Inflammatory macrophage treated with lipopolysaccharide for 4 hours (primary cell): ENCODE results near the gene MEIKIN.
"Not testable (repeated sequence)": the region's sequence is repeated elsewhere in the genome, so short reads cannot be mapped to it uniquely, and the experiment has no call there.

Experiments used
- DNase-seq: peaks from one replicate; pipeline ENCODE4 v3.0.0-alpha.2; 2020

MEIKIN gene

GRCh38 chr5:131796793-131797693 lies 148.4 kb downstream of the MEIKIN start, which contains the start of gene FNIP1:
TSS of gene FNIP1 (minus strand) at chr5:131797017. CDS start at chr5:131796921, 96 bp downstream.
- peak; percentile 99 for DNase-seq

- peak; percentile 57 for DNase-seq
Observed at GRCh38 chr5:131795879-131796792, 149.3 kb downstream of the MEIKIN start.

- peak; percentile 27 for DNase-seq
Observed at GRCh38 chr5:131795228-131795627, 150.2 kb downstream of the MEIKIN start.

DNA sequence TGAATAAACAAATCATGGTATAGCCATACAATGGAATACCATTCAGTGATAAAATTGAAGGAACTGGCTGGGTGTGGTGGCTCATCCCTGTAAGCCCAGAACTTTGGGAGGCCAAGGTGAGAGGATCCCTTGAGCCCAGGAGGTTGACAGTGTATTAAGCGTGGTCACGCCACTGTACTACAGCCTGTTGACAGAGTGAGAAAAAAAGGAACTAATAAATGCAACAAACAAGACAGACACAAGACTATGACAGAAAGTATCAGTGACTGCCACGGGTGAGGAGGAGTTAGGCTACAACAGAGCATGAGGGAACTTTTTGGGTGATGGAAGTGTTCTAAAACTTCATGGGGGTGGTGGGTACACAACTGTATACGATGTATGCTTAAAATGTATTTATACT lies 150.9 kb downstream of the MEIKIN start:
- peak; percentile 73 for DNase-seq

DNA sequence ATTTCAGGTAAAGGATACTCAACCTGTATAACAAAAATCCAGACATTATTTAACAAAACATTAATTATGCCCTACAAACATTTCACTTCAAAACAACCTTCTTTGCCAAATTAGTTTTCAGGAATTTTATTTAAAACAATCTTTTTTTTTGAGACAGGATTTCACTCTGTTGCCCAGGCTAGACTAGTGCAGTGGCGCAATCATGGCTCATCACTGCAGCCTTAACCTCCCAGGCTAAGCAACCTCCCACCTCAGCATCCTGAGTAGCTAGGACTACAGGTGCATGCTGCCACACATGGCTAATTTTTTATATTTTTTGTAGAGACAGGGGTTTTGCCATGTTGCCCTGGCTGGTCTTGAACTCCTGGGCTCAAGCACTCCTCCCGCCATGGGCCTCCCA lies 152.6 kb downstream of the MEIKIN start:
- DNase-seq, result no peak

DNA sequence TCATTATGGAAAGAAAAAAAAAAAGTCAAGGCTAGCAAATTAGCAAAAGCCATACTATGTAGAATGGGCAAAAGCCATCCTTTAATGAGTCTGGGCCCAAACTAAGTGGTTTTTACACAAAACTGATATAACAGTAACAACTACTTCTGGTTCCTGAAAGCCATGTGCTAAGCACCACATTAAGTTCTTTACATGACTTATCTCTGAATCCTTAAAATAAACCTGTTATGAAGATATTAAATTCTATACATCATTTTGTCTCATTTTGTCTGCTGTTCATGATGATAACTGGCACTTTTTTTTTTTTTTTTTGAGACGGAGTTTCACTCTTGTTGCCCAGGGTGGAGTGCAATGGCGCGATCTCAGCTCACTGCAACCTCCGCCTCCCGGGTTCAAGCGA lies 153.6 kb downstream of the MEIKIN start:
- no peak for DNase-seq

DNA sequence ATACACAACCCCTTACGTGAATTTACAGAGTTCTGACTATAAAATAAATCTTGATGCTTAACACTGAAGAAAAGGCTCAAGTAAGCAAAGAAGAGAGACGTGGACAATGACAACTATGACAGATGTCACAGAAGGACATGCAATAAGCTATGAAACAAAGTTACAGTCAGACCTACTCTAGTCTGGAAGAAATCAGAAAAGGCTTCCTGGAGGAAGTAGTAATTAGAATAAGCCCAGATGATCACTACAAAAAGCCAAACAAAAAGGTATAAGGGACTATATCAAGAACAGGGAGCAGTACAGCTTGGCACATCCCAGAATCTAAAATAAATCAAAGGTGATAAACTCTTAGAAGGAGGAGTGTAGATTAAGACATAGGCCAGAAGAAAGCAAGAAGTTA lies 154.9 kb downstream of the MEIKIN start:
- no peak for DNase-seq

GRCh38 chr5:131789765-131790164 lies 155.7 kb downstream of the MEIKIN start:
- DNase-seq, result no peak

- no peak for DNase-seq
Observed at GRCh38 chr5:131787736-131788135, 157.7 kb downstream of the MEIKIN start.

DNA sequence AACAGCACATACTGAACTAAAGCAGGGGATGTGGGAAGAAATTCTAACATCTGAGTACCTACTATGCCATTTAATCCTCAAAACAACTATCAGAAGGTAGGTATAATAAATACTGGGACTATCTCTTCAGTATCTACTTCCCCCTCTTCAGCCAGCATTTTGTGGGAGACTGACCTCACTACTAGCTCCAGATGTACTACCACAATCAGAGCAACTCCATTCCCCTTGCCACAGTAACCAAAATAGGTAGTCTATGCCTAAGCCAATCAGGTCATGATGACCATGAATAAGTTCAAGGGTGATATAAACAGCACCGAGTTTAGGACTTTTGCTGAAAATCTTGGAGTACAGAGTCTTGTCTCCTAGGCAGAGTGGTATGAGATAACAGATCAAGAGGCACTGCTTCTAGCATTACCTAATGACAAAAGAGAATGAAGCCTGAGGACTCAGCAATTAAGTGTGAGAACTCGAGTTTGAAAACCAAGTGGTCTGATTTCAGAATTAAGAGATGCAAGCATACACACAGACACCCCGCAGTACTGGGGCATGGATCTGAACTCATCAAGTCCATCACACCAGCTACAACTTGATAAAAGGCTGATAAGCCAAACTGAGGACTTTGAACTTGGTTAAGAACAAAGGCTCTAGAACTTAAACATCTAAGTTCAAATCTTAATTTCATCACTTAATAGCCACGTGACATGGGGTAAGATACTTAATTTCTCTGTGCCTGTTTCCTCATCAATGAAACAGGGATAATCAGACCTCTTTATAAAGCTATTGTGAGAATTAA lies 158.4 kb downstream of the MEIKIN start:
- no peak for DNase-seq

GRCh38 chr5:131786036-131786435 lies 159.4 kb downstream of the MEIKIN start:
- DNase-seq, result no peak

DNA sequence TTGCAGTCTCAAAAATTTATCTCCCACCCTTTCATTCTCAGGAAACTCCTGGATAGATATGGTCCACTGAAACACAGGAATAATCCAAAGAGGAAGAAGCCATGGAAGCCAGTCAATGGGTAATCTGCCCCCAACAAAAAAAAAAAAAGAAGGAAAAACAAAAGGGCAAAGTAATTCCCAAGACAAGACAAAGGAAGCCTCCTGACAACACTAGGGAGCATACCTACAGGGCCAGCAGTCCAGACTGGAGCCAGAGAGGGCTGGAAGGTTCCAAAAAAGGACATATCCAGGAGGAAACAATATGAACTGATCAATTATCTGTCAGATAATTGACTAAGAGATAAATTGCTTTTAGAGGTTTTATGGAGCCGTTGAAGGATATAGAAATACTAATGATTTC lies 161.6 kb downstream of the MEIKIN start:
- no peak for DNase-seq

GRCh38 chr5:131783357-131783756 lies 162.1 kb downstream of the MEIKIN start:
- DNase-seq, result no peak

DNA sequence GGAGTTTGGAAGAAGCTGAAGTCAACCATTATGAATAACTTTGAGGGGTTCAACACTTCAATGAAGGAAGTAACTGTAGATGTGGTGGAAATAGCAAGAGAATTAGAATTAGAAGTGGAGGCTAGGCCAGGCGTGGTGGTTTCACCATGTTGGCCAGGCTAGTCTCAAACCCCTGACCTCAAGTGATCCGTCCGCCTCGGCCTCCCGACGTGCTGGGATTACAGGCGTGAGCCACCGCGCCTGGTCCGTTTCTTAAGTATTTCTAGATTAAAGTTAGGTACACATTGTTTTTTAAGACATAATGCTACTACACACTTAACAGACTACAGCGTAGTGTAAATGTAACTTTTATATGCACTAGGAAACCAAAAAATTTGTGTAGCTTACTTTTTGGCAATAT lies 162.7 kb downstream of the MEIKIN start:
- no peak for DNase-seq

DNA sequence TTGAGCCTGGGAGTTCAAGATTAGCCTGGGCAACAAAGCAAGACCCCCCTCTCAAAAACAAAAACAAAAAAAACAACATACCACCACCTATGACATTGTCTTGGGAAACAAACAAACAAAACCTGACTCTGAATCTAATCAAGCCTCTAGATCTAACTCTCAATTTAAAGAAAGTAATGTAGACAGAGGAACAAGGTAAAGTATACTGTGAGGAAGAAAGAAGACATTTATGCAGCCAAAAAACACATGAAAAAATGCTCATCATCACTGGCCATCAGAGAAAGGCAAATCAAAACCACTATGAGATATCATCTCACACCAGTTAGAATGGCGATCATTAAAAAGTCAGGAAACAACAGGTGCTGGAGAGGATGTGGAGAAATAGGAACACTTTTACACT lies 167.3 kb downstream of the MEIKIN start:
- not testable (repeated sequence) for DNase-seq

GRCh38 chr5:131776450-131776849 lies 169.0 kb downstream of the MEIKIN start:
- DNase-seq, result no peak

GRCh38 chr5:131774652-131775367 lies 170.7 kb downstream of the MEIKIN start:
- DNase-seq, result no peak

DNA sequence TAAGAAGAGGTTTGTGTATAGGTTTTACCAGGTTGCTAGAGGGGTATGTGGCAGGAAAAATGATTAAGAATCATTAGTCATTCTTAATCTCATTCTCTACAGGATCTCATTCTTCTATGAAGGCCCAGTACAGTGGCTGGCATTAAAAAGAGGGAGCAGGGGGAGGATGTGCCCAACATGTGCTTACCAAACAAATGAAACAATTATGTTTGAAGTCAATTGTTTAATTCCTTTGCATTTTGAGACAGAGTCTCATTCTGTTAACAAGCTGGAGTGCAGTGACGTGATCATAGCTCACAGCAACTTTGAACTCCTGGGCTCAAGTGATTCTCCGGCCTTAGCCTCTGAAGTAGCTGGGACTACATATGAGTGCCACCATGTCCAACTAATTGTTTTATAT lies 171.7 kb downstream of the MEIKIN start:
- DNase-seq, result no peak

DNA sequence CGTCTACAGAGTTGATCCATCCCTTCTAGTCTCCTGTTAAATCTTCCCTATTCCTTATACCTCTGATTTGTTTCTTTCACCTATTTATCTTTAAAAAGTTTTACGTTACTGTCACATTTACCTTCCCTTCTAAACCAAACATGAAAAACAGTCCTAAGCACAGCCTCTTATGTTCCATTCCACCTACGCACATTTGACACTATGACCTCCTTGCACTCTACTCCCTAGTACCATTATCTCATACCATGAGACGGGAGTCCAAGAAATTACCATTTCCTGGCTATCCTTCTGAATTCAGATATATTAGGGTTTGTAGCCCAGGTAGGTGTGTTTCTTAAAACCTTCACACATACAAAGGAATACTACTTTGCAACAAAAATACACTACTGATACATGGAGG lies 173.8 kb downstream of the MEIKIN start:
- no peak for DNase-seq

GRCh38 chr5:131769961-131770360 lies 175.5 kb downstream of the MEIKIN start:
- no peak for DNase-seq

DNA sequence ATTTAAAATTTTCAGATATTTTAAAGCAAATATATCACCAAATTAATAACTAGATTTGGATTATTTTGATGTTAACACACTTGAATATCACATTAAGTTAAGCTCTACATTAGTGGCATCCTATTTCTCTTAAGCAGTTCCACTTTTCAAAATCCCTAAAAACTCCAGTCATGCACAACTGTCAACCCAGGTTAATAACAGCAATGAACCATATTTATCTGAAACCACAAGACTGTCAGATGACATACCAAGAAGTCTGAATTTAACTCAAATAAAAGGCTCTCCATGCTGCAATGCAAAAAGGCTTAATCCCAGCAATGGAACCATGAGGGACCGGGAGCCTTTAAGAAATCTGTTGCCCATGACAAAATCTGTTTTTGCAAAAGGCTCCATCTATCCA lies 176.1 kb downstream of the MEIKIN start:
- peak; percentile 35 for DNase-seq

DNA sequence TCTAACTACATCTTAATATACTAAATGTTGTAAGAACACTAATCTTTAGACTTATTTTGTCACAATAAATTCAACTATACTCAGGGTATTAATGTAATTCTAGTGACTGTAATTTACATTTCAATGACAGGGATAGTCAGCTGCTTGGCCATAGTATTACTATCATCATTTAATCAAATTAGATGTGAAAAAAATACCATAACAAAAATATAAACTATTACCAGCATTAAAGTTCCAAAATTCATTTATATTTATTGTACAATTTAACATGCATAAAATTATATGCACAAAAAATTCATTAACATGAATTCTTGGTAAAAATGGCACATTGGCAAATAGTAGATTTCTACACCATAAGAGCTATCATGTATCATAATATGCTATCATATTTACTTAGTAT lies 177.6 kb downstream of the MEIKIN start:
- DNase-seq, result no peak
